K562 (cell line): ENCODE measurements around the gene CSK. TPM values are rescaled to one million over a fixed set of nuclear protein-coding genes. Genes with fewer than 3 reads are reported as not detected.

Experiments
- ATAC-seq: fragments of 200-7000 bp; cut with Tn5 transposase; 3 replicates; pipeline ENCODE4 v1.9.1; 2020; ENCODE audit warnings: moderate library complexity
- BruUV-seq: library from RNA; stranded (reverse); fragments of 400-500 nt; replicated peaks from 2 replicates; lab custom pipeline; 2021; lab: Mats Ljungman, UMichigan
- CTCF ChIA-PET: fragments of 300-600 bp; formaldehyde crosslinking; extraction: SDS; loops from one replicate; lab custom pipeline; 2021; ENCODE audit warnings: low intra/inter-chr PET ratio; lab: Yijun Ruan, JAX
- POLR2A ChIA-PET: fragments of 300-600, 350-650 bp; sonication (Branson Sonifier 250); formaldehyde crosslinking; extraction: SDS; loops from one replicate; lab custom pipeline; 2021; ENCODE audit warnings: antibody characterized with exemption, inconsistent platforms; lab: Yijun Ruan, JAX
- DNase-seq, 4 experiments: peaks; one replicate each; pipeline versions ENCODE4 v3.0.0 to v3.0.0-alpha.2; 2011 to 2018; ENCODE audit warnings: low spot score in 3 of 4, mixed read lengths in 3 of 4; ENCODE audit errors: extremely low read depth in 1 of 4
- FAIRE-seq: peaks from 2 replicates; lab custom pipeline; 2011; peaks lifted over from hg19 to GRCh38; lab: Jason Lieb, UNC
- H2AFZ ChIP-seq: 2 replicates; pipeline ENCODE4 v1.6.0; 2011; ENCODE audit warnings: low read depth, low read length, control low read depth, inconsistent platforms
- H3K27ac ChIP-seq: fragments of 200-600 bp; 3 replicates; pipeline ENCODE4 v1.8.0; 2011; ENCODE audit warnings: low read depth, mild to moderate bottlenecking, control low read depth, inconsistent platforms, low read length, moderate library complexity, mixed read lengths; ENCODE audit errors: extremely low read depth
- H3K27me3 ChIP-seq, 2 experiments: fragments of 300-600 bp in 1 of 2; 2 replicates in 1 of 2; 3 replicates in 1 of 2; pipeline versions ENCODE4 v1.6.0 to v1.8.0; 2011; ENCODE audit warnings: inconsistent platforms in 2 of 2, low read length in 2 of 2, mild to moderate bottlenecking in 1 of 2, mixed read lengths in 1 of 2, moderate library complexity in 1 of 2; ENCODE audit not compliant: control insufficient read depth in 2 of 2, insufficient read depth in 2 of 2
- H3K36me3 ChIP-seq: fragments of 300-600 bp; 3 replicates; pipeline ENCODE4 v1.8.0; 2011; ENCODE audit warnings: mild to moderate bottlenecking, low read length, inconsistent platforms; ENCODE audit not compliant: control insufficient read depth, insufficient read depth
- H3K4me1 ChIP-seq, 2 experiments: fragments of 200-600 bp in 1 of 2; replicated peaks in 1 of 2; 2 replicates in 1 of 2; 3 replicates in 1 of 2; pipeline versions ENCODE4 v1.5.1 to v1.8.0; 2011; ENCODE audit warnings: inconsistent platforms in 2 of 2, low read length in 2 of 2, mild to moderate bottlenecking in 1 of 2, mixed read lengths in 1 of 2, moderate library complexity in 1 of 2; ENCODE audit not compliant: control insufficient read depth in 2 of 2, insufficient read depth in 2 of 2
- H3K4me2 ChIP-seq: 2 replicates; pipeline ENCODE4 v1.6.1; 2011; ENCODE audit warnings: low read length, control low read depth, inconsistent platforms, mixed read lengths; ENCODE audit not compliant: insufficient read depth
- H3K4me3 ChIP-seq: fragments of 200-600 bp; sonication (generic), shearing (Covaris generic); 2 replicates; pipeline ENCODE4 v1.5.1; 2016; ENCODE audit warnings: control low read depth, inconsistent platforms
- H3K79me2 ChIP-seq: fragments of 200-600 bp; 3 replicates; pipeline ENCODE4 v1.8.0; 2011; ENCODE audit warnings: low read length, inconsistent platforms; ENCODE audit not compliant: control insufficient read depth, insufficient read depth
- H3K9ac ChIP-seq, 2 experiments: 2 replicates each; pipeline versions ENCODE4 v1.6.0 to v1.6.1; 2011; ENCODE audit warnings: low read depth in 2 of 2, low read length in 2 of 2, control low read depth in 1 of 2, inconsistent platforms in 1 of 2, mild to moderate bottlenecking in 1 of 2, mixed read lengths in 1 of 2; ENCODE audit not compliant: insufficient read depth in 1 of 2
- H3K9me1 ChIP-seq: one replicate; pipeline ENCODE4 v1.6.0; 2011; ENCODE audit warnings: inconsistent platforms, mild to moderate bottlenecking, low read length, moderate library complexity; ENCODE audit not compliant: control insufficient read depth, insufficient read depth
- H3K9me3 ChIP-seq: replicated peaks from 2 replicates; pipeline ENCODE4 v1.5.1; 2011; ENCODE audit warnings: low read depth, low read length, inconsistent platforms; ENCODE audit not compliant: control insufficient read depth, insufficient read depth
- H4K20me1 ChIP-seq: replicated peaks from 2 replicates; pipeline ENCODE4 v1.6.1; 2011; ENCODE audit warnings: low read length, inconsistent platforms, mixed read lengths; ENCODE audit not compliant: control insufficient read depth, insufficient read depth
- HDAC6 ChIP-seq: IDR thresholded peaks from 2 replicates; pipeline ENCODE4 v1.6.1; 2012; ENCODE audit warnings: low read depth, mild to moderate bottlenecking, control low read depth, inconsistent platforms, low read length, moderate library complexity
- JUN ChIP-seq, 2 experiments: sonication (generic) in 1 of 2; formaldehyde crosslinking in 1 of 2; IDR thresholded peaks; 2 replicates each; pipeline versions ENCODE4 v1.6.1 to v1.8.0; 2012 to 2022; ENCODE audit warnings: borderline replicate concordance in 2 of 2, mild to moderate bottlenecking in 2 of 2, improper control_type of control experiment in 1 of 2, low read depth in 1 of 2, low read length in 1 of 2, missing genetic modification reagents in 1 of 2
- MNT ChIP-seq, 2 experiments: fragments of 450-650 bp; conservative IDR thresholded peaks; 2 replicates each; pipeline ENCODE4 v1.6.1; 2017; ENCODE audit warnings: mild to moderate bottlenecking in 2 of 2, moderate library complexity in 2 of 2
- ZNF143 ChIP-seq: sonication (generic); formaldehyde crosslinking; IDR thresholded peaks from 2 replicates; pipeline ENCODE4 v1.9.0; 2022; ENCODE audit warnings: mild to moderate bottlenecking, missing genetic modification reagents
- ZNF3 ChIP-seq: fragments of 250-450 bp; sonication (Bioruptor Pico); IDR thresholded peaks from 2 replicates; pipeline ENCODE4 v1.5.0; 2021; ENCODE audit warnings: mild to moderate bottlenecking, moderate library complexity
- ZNF444 ChIP-seq: fragments of 250-450 bp; sonication (Bioruptor Pico); IDR thresholded peaks from 2 replicates; pipeline ENCODE4 v1.4.0; 2020; ENCODE audit warnings: mild to moderate bottlenecking, moderate library complexity
- ZNF830 ChIP-seq: fragments of 250-450 bp; sonication (Bioruptor Pico); IDR thresholded peaks from 2 replicates; pipeline ENCODE4 v1.5.0; 2021; ENCODE audit warnings: mild to moderate bottlenecking
- WGBS: fragments of 100-300 bp; shearing (Covaris generic); methylation state at CpG from one replicate; pipeline ENCODE4 v1.1.6; 2016; ENCODE audit warnings: low coverage, mixed read lengths; ENCODE audit not compliant: insufficient coverage; ENCODE audit errors: missing lambda C conversion rate; 5-methylcytosine and 5-hydroxymethylcytosine counted together
- in situ Hi-C: fragments of 300-500 bp; cut with MboI; formaldehyde crosslinking; loops from 4 replicates; pipeline ENCODE4 v1.15.0; 2018; ENCODE audit warnings: inconsistent platforms, mixed read lengths
- intact Hi-C: fragments of 100-400 bp; cut with micrococcal nuclease; formaldehyde crosslinking; loops from 2 replicates; pipeline ENCODE4 v1.14.2; 2022
- polyA plus RNA-seq, 8 experiments: library from polyadenylated mRNA; depleted of rRNA in 4 of 8; stranded (reverse) in 5 of 8; unstranded in 3 of 8; fragments of >200 nt; fragmentation: Nextera tagmentation in 2 of 8; fragmentation: Illumina TruSeq in 1 of 8; extraction: Ambion mirVana in 2 of 8; extraction: Trizol in 1 of 8; gene quantifications; 2 replicates each; pipeline versions ENCODE4 v1.2.1 to v1.2.3, GENCODE V29; 2011 to 2014; ENCODE audit warnings: inconsistent platforms in 1 of 8, missing spikeins in 1 of 8
- total RNA-seq, 7 experiments: library from RNA; depleted of rRNA in 6 of 7; stranded (reverse); fragments of >200 nt in 6 of 7; fragmentation: Illumina TruSeq in 2 of 7; extraction: Trizol in 2 of 7; gene quantifications; 2 replicates each; pipeline versions ENCODE4 v1.2.1 to v1.2.3, GENCODE V29; 2011 to 2021; ENCODE audit warnings: low replicate concordance in 1 of 7

CSK gene
- total and polyA plus RNA-seq, 9 of the 15 experiments (the other 6 are each of a cell fraction or from before 2014, with no cell fraction given): 1.5 to 112 (median 22.5) TPM

GRCh38 chr15:74835312-74835823, 53.5 kb downstream of the CSK start (continued):
- 0 out of 2 replicates have a peak, but pooled peaks have one; percentile 24 for TF ChIP-seq ZNF143

GRCh38 chr15:74836846-74837245, 55.0 kb downstream of the CSK start:
- FAIRE-seq: no peak
- no peak overlapping the region for H3K9ac ChIP-seq
- H3K4me3 ChIP-seq: no peak overlapping the region
- H3K36me3 ChIP-seq: peaks cover 49% of the 10 kb centered on the region; the same call in 1 of the 3 replicates
- H3K27ac ChIP-seq: no peak overlapping the region
- peaks cover 8% of the 10 kb centered on the region; the same call in 1 of the 2 replicates for H4K20me1 ChIP-seq
- no peaks in the 10 kb centered on the region for H3K9me3 ChIP-seq
- peaks cover 4% of the 10 kb centered on the region for H3K9me1 ChIP-seq
- H3K4me1 ChIP-seq: peaks cover 7 to 42% of the 10 kb centered on the region in 2 experiments; a peak in 4 of 5 replicates
- H2AFZ ChIP-seq: no peak overlapping the region
- WGBS: 82% methylated on average over 6 of the region's 7 CpGs
- CTCF ChIA-PET: no interaction called here
- no peak overlapping the region for H3K4me2 ChIP-seq
- BruUV-seq: no TSS peak
- TF ChIP-seq ZNF444 (CRISPR knock-in tag) (no peak), ZNF830 (CRISPR knock-in tag) (no peak), HDAC6 (no peak), ZNF3 (CRISPR knock-in tag) (no peak), MNT (conservative IDR thresholded peaks at IDR 0.05) (no peak), JUN (IDR thresholded peaks at IDR 0.05; ENCODE audit: borderline replicate concordance, low read depth, low read length) (no peak), JUN (CRISPR knock-in tag; IDR thresholded peaks at IDR 0.05; ENCODE audit: borderline replicate concordance) (no peak)
- TF ChIP-seq, all 486 proteins: peak for 0
- DNase-seq: no peak
- POLR2A ChIA-PET: interaction anchor here (0.5 to 1.6 kb wide), 4 partner anchors 11 to 97 kb away, joined by 3 to 4 read pairs (median 3); partner anchors contain the start of genes CPLX3 and FAM219B
- in situ Hi-C loops: no loop called here
- intact Hi-C loops: loop anchor here (5.0 kb wide), 1 partner anchor 65 kb away; no protein-coding TSS in a partner anchor
- ATAC-seq: no peak
- Histone ChIP-seq H3K79me2 (peaks cover 3% of the 10 kb centered on the region; the same call in 2 of the 3 replicates), H3K27me3 (no peaks in the 10 kb centered on the region)
